GM21360 (cell line): Measurements from ENCODE around the gene KLHL29.

Experiments
- ATAC-seq: cut with Tn5 transposase; IDR thresholded peaks from one replicate; pipeline ENCODE4 v1.9.1; 2021; ENCODE audit warnings: mild to moderate bottlenecking, moderate library complexity; ENCODE audit not compliant: unreplicated experiment

Gene KLHL29

DNA sequence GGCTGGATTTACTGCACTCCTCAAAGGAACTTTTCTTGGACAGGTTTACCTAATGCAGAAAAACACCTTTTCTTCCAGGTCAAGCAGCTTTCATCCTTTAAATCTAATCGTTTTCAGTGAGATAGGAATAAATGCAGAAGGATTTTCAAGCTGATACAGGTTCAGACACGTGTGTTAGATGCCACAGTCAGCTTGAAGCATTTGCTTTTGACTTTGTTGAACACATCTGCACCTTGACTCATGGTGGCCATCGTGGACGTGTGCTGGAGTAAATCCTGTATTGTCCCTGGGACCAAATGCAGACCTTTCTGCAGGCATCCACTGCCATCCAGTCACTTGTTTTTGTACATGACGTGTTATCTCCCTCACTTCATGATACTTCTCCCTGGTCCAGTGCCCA, 61.9 kb downstream of the KLHL29 start:
- ATAC-seq = no peak

DNA sequence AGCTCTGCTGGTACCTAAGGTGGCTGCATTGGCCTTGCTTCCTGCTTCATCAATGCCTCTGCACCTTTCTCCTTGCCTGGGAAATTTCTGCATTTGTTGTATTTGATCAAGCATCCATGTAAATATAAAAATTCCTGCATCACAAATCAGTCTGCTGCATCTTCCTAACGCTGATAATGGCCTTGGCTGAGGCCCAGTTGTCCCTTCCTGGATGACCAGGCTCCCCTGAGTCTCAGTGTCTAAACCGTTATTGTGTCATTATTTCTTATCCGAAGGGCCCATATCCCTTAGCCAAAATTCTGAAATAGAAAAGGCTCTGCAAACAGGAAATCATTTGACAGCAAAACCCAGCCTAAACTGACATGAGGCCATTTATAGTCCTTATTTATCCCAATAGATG, 62.4 kb downstream of the KLHL29 start:
- ATAC-seq = no peak

DNA sequence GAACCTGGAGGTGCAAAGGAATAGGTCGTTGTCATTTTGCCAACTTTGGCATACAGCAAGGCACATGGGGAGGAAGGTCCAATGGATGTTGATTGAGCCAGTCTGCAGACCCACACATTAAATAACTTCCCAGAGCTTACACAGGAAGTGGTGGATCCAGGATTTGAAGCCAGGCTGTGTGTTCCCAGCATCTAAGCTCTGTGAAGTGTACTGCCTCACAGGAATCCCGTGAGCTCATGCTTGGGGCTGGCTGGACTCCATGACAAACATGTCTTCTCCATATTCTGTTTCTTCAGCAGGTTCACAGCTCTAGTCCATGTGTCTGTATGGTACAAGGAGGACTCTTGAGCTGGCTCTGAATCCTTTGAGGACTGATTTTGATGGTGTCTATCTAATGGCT, 63.9 kb downstream of the KLHL29 start:
- no peak for ATAC-seq

DNA sequence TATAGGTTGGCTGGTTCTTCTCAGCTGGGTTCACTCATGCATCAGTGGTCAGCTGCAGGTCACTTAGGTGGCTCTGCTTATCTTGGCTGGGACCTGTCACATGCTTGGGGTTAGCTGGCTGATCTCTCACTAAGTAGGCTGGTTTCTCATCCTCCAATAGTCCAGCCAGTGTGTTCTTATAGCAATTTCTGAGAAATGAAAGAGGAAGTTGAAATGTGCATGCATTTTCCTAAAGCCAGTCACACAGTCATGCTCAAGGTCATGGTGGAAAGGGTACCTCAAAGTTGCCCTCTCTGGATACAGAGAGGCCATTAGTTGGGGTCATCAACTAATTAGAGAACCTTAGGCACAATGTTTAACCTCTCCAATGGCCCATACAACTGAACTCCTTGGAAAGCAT, 64.4 kb downstream of the KLHL29 start:
- peak; percentile 75 for ATAC-seq

DNA sequence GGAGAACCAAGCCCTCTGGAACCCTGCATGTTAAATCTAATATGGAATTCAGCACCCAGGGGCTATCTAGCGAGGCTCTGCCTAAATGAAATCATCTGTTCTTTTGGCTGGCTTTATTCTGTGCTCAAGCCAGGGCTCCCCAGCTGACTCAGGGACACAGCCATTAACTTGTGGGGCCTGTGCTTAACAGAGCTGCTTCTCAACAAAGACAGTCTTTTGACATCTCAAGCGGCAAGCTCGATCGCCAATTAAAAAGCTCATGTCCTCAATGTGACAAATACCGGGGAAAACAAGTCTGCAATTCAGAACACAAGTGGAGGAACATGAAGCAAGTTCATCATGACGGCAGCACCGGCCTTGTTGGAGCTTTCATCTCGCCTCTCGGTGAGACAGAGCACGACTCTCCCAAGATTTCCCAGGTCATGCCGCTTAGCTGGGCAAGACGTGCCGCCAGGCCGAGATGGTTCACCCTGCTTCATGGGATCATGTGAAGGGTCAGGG, 64.9 kb downstream of the KLHL29 start:
- no peak for ATAC-seq

DNA sequence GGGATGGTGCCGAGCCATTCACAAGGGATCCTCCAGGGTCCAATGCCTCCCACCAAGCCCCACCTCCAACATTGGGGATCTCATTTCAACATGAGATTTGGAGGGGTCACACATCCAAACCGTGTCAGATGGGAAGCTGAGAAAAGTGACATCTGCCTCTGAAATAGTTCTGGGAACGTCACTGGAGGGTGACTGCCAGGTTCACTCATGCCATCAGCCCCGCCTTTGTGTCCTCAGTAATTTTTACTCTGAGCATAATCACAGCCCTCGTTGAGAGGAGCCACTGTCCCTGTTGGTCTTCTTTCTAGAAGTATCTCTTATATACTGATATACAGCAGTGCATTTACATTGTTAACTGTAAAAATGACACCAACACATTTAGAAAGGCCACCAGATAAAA, 67.4 kb downstream of the KLHL29 start:
- ATAC-seq = no peak

DNA sequence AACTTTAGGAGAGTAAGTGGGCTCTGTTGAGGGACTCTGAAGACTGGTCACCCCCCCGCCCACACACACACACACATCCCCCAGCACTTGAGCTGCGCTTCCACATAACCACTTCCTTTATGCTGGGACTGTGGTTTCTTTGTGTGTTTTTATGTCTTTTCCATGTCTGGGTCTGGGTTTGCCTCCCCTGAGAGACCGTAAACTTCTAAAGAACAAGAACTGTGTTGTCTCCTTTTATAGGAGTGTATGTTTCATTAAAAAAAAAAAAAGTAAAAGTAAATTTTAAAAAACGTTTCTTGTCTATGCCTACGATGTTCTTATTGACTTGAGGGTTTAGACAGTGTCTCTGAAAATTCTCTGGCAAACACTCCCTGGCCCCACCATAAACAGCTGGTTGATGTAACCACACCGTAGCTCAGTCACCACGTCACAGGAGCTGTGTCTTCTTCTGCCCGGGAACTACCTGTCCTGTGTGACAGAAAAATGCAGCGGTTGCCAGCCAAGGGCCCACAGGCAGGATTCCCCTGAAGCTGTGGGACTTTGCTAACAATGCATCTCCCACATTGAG, 68.0 kb downstream of the KLHL29 start:
- ATAC-seq = peak; percentile 68

DNA sequence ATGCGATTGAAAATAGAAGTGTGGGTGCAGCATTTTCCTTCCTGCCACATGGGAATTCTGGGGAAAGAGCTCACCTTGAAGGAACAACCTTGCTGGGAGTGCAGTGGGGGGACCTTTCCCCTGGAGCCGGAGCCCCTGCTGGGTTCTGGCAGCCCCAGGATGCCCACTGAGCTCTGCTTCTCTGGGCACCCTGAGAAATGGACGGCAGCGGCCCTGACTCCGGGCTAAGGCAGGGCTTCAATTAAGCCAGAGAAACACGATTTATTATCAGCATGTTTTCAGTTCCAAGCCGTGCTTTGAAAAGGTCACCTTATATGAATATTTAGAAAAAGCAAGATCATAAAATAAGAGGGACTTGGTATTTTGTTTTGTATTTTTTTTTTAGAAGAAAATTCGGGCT, 68.5 kb downstream of the KLHL29 start:
- ATAC-seq = no peak

DNA sequence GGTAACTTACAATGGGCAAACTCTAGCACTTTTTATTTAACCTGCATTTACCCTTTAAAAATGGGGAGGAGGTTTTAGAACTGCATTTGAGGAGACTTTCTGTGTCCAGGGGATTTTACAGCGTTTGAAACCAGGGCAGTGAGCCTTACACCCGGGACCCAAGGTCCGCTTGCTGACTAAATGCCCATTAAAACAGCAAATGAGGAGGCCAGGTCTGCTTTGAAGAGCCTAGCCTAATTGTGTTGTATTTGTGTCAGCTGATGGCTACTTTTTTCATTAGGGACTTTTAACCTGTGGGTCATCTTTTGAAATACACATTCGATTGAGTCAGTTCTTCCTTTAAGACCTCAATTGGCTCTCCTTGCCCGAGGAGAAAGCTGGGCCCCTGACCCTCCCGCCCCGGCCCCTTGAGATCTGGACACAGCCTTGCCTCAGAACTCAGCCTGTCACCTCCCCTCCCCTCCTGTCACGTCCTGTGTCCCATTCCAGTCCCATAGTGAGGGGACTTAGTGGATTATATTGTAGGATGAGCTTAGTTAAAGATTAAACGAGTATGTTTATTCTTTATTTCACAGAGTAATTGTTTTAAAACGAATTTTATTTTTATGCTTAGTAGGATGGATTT, 69.0 kb downstream of the KLHL29 start:
- ATAC-seq = no peak

DNA sequence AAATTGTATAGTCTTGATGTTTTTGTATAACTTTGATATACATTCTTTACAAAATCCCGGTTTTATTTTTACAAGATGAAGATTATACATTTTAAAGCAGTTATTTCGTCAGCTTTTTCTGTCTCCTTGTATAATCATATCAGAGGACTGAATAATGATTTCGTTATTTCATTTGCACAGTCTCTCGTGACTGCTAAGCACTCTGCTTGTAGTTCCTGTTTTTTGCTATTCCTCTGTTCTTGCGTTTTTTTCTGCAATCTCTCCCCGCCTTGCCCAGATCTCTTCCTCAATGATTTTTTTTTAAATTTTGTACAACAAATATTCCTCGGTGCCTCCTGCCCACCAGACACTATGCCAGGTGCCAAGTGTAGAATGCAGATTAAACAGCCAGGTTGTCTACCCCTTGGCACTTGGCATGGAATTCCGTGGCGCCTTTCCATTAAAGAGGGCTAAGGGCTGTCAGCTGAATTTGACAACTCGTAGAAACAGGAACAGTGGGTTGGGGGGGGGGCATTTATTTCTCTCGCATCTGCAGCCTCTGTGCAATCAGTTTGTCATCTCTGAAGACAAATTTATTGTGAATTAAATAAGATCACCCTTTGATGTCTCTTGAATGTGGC, 69.6 kb downstream of the KLHL29 start:
- no peak for ATAC-seq

DNA sequence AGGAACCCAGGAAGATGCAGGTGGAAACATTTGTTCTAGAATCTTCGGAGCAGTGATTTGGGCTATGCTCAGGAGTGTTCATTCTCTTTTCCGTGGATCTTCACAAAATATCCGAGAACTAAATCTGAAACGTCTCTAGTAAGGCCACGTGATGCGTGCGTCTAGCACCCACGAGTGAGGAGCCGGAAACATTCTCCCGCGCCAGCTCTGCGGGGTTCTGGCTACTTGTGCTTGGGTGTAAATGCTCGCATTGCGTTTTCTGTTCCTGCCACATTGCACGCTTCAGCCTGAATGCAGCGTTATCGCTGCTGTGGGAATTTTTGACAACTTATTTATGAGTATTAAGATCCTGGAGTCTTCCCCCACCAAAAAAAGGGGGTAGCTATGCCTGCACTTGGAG, 71.4 kb downstream of the KLHL29 start:
- ATAC-seq = no peak

DNA sequence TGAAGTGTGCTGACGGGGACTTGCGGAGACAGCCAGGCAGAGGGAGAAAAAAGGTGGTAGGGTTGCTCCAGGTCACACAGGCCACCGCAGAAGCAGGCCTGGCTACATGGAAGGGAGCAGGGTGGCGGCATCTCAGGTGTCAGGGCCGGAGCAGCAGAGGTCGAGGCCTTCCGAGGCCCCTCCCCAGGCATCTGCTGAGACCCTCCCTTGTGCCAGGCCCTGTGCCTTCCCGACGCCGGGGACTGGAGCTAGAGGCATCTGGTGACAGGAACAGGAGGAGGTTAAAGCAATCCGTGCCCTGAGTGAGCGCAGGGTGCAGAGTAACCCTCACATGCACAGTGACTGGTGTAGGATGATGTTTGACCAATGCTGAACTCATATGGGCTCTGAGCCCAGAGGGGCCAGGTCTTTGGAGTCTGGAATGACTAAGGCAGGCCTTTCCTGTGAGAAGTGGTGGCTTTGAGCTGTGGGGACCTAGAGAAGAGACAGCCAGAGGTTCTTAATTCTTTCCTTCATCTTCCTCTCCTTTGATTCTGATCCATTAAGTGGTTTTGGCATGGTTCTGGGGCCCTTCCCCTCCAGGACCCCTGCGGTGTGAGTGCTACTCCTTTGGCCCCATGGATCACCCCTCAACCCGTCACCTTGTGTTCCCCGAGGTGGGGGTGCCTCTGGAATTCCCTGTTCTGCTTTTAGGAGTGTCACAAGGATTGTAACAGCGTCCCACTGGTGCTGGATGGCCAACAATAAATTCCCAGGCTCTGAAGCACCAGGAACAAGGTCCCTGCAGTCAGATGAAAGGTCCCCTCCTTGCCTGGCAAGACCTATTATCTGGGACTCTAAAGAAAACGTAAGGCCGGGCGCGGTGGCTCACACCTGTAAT, 72.1 kb downstream of the KLHL29 start:
- ATAC-seq = no peak

DNA sequence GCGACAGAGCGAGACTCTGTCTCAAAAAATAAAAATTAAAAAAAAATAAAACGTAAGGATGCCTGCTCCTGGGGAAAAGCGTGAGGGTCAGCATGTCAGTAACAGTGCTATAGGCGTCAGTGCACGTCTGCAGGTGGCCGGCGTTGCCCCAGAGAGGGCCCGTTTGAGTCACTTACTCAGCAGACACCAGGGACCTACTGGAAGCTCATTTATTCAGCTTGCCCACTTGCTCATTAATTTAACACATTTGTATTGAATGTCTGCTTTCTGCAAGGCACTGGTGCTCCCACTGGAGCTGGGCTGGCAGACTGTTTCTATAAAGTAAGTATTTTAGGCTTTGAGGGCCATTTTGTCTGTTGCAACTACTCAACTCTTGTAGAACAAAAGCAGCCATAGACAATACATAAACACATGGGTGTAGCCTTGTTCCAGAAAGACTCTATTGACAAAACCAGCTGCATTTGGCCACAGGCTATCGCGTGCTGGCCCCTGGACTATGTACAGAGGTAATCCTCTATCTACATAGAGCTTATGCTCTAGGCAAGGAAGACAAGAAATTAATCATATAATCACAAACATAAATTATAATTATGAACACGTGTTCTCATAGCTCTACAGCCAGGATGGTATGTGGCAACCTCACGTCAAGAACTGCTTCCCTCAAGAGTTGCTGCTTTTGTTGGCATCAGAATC, 73.2 kb downstream of the KLHL29 start:
- ATAC-seq = no peak

DNA sequence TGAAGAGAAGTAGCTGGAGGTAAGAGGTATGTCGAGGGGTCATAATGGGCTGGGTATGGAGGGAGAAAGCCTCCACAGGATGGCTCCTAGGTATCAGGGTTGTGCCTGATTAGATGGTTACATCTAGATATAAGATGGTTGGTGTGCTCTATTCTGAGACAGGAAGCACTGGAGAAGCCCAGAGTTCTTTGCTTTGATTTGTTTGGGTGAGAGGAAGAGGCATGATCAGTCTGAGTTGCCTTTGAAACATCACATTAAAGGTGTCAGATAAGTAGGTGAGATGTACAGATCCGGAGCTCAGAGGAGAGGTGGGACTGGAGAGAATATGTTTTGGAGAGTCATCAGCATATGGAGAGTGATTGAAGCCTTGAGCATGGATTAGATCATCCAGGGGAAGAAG, 74.1 kb downstream of the KLHL29 start:
- no peak for ATAC-seq

DNA sequence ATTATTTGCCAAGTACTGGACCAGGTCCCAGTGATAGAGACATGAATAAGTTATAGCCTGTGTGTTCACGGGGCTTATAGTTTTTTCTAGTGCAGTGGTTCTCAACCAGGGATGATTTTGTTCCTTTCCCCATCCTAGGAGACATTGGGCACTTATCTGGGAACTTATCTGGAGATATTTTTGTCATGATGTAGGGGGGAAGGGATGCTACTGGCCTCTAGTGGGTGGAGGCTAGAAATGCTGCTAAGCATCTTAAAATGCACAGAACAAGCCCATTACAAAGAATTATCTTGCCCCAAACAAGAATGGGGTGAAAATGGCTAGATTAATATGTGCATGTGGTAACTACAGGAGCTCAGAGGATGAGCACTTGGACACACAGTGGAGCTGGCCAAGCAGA, 75.2 kb downstream of the KLHL29 start:
- peak; percentile 68 for ATAC-seq

DNA sequence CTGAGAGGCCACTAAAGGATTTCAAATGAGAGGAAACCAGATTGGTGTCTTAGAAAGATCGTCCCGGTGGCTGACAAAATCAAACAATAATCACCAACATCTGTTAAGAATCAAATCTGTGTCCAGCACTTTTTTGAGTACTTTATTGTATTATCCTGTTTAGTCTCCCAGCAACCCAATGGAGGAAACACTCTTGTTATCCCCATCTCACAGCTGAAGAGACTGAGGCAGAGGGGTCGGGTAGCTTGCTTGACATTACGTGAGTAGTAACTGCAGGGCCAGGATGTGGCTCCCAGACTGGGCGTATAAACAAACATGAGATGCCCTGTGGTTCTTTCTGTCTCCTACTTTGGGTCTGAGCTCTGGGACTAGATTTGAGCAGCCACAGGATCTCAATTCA, 76.0 kb downstream of the KLHL29 start:
- no peak for ATAC-seq

DNA sequence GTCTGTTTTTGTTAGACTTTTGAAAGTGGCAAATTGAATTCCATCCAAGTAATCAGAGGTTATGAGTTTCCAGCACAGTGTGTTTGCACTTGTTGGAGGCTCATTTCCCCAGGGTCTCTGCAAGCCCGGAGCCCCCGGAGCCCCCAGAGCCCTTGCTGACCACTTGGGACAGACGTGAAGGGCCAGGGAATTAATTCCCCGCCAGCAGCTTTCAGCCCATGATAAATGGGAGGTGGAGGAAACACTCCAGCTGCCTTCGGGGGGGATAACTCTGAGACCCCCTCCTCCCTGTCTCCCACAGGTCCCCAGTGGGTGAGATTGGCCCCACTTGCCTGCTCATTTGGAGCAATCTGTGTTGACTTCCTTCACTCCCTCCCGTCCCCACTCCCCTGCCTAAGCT, 79.2 kb downstream of the KLHL29 start:
- no peak for ATAC-seq

DNA sequence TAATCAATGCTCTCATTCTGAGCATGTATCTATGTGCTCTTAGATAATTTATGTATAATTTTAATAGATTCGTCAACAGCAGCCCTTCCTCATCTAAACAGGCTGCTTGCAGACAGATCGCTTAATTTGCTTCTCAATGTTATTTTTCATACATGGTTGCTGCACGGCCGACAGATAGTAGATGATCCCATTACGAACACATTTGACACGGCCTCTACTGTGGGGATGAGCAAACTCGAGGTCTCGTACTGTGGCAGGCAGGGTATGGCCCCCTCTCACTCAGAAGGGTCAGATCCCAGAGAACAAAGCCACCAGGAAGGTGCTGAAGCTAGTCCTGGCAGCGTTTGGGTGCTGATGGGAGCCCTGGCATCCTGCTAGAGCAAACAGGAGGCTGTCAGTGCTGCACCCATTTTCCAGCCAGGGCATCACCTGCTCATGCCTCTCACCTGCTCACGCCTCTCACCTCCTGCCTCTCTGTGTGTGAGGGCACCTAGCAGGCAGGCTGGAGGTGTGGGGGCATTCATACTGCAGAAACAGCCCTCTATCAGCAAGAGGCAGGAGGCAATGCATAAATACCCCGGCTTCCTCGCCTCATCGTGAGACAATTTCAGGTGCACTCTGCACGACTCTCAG, 80.0 kb downstream of the KLHL29 start:
- no peak for ATAC-seq

DNA sequence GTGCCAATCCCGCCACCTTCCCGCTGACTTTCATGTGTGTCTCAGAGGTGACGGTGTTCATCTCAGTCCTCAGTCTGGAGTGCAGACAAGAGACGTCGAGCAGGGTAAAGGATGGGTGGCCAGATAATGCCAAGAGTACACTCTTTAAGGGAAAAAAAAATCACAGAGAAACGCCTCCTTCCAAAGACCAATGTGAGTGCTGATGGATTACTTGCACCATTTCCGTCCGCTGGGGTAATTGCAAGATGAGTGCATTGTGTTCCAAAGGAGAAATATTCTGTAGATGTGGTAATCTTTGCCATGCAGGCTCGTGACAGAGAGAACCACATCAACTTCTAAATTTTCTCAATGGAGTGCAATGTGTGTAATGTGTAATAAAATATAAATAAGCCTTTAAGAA, 81.0 kb downstream of the KLHL29 start:
- ATAC-seq = no peak

DNA sequence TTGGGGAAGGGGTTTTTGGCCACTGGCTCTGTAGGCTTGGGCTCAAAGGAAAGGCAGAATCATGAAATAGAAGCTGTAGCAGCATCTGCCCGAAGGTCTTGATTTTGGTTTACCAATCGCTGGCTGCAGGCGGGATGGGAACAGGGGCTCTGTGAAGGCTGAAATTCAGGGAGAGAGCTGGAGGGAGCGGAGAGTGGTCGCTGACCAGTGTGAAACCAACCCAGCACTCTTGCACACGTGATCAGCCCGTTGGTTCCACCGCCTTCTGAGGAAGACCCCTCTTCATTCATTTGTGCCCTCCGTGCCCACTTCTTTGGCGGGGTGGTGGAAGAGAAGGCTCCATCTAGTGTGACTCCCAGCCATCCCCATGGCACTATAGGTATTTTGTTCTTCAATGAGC, 82.6 kb downstream of the KLHL29 start:
- no peak for ATAC-seq
